ENCODE data around the gene PTRH1. TPM values are rescaled to one million over a fixed set of nuclear protein-coding genes. Genes with fewer than 3 reads are reported as not detected.

Gene PTRH1
- total RNA-seq, 2 experiments from 2014 or later: 20.9 to 22.7 TPM

- POLR2A ChIA-PET: no interaction called here
- Mint-ChIP-seq H3K36me3 (no peaks in the 10 kb centered on the region), H3K9me3 (no peaks in the 10 kb centered on the region), H3K4me3 (no peak overlapping the region), H3K4me1 (ENCODE audit: low read depth) (peaks cover 23% of the 10 kb centered on the region), H3K27me3 (no peaks in the 10 kb centered on the region), H3K27ac (no peak overlapping the region)
- intact Hi-C loops (cut with micrococcal nuclease): no loop called here
- CTCF ChIA-PET: interaction anchor here (1.1 to 2.2 kb wide), 2 partner anchors 18 to 218 kb away, joined by 4 read pairs; no protein-coding TSS in a partner anchor
- no peak for DNase-seq
Measured at GRCh38 chr9:127703289-127703946, 12.0 kb downstream of the PTRH1 start.

GRCh38 chr9:127700594-127701255 is 14.7 kb downstream of the PTRH1 start:
- no peaks in the 10 kb centered on the region for H3K27me3 Mint-ChIP-seq
- CTCF ChIA-PET: interaction anchor here (1.1 to 1.5 kb wide), 2 partner anchors 34 to 92 kb away, joined by 3 to 5 read pairs; partner anchors contain the start of gene TOR2A
- H3K4me3 Mint-ChIP-seq: no peak overlapping the region
- intact Hi-C loops (cut with micrococcal nuclease): no loop called here
- DNase-seq: no peak
- POLR2A ChIA-PET: no interaction called here
- no peak overlapping the region for H3K27ac Mint-ChIP-seq
- no peaks in the 10 kb centered on the region for H3K36me3 Mint-ChIP-seq
- no peaks in the 10 kb centered on the region for H3K9me3 Mint-ChIP-seq
- H3K4me1 Mint-ChIP-seq (ENCODE audit: low read depth): peaks cover 15% of the 10 kb centered on the region

DNA sequence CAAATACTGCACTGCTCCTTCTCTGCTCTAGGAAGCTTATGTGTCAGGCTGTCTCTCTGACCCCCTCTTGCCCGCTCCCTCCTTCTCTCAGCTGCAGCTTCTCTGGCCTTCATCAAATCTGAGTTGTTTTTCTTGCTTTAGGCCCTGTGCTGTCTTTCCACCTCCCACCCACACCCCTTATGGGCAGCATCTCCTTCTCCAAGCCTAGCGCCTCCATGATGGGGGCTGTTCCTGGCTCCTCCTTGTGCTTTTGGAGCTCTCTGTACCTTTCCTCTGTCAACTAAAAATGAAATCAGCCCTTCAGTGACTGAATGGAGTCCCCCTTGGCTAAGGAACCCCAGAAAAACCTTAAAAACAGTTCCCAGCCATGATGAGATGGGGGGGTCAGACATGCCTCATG is 15.3 kb downstream of the PTRH1 start:
- ChIA-PET CTCF (interaction anchor here (0.6 to 1.5 kb wide), 3 partner anchors 31 to 92 kb away, joined by 3 to 5 read pairs (median 3); partner anchors contain the start of gene TOR2A), POLR2A (no interaction called here)
- intact Hi-C loops (cut with micrococcal nuclease): no loop called here

GRCh38 chr9:127698985-127699670 is 16.3 kb downstream of the PTRH1 start:
- CTCF ChIA-PET: interaction anchor here (0.8 to 1.1 kb wide), 2 partner anchors 36 to 170 kb away, joined by 3 to 4 read pairs; partner anchors contain the start of gene TOR2A
- Mint-ChIP-seq H3K9me3 (no peaks in the 10 kb centered on the region), H3K27ac (peak overlapping the region; percentile 41), H3K36me3 (no peaks in the 10 kb centered on the region), H3K4me3 (peak overlapping the region; percentile 73), H3K27me3 (no peaks in the 10 kb centered on the region), H3K4me1 (ENCODE audit: low read depth) (peaks cover 15% of the 10 kb centered on the region)
- POLR2A ChIA-PET: no interaction called here
- intact Hi-C loops (cut with micrococcal nuclease): loop anchor here (1.0 kb wide), 1 partner anchor 16 kb away; the partner anchor contains the start of gene PTRH1
- DNase-seq: peak; percentile 94

More for the DNA sequence above, 15.3 kb downstream of the PTRH1 start:
- Mint-ChIP-seq H3K27ac (no peak overlapping the region), H3K9me3 (no peaks in the 10 kb centered on the region), H3K4me1 (ENCODE audit: low read depth) (peaks cover 15% of the 10 kb centered on the region), H3K27me3 (no peaks in the 10 kb centered on the region), H3K4me3 (no peak overlapping the region), H3K36me3 (no peaks in the 10 kb centered on the region)
- DNase-seq: no peak

DNA sequence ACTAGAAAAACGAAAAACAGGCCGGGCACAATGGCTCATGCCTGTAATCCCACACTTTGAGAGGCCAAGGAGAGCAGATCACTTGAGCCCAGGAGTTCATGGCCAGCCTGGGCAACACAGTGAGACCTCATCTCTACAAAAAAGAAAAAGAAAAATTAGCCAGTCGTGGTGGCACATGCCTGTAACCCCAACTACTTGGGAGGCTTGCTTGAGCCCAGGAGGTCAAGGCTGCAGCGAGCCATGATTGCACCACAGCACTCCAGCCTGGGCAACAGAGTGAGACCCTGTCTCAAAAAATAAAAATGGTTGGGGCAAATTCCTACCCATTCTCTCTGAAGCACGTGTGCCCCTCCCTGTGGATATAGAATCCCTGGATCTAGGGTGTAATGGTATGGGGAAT is 17.1 kb downstream of the PTRH1 start:
- peaks cover 3% of the 10 kb centered on the region for H3K36me3 Mint-ChIP-seq
- intact Hi-C loops (cut with micrococcal nuclease): no loop called here
- H3K9me3 Mint-ChIP-seq: no peaks in the 10 kb centered on the region
- ChIA-PET CTCF (no interaction called here), POLR2A (no interaction called here)
- no peak overlapping the region for H3K4me3 Mint-ChIP-seq
- peaks cover 15% of the 10 kb centered on the region for H3K4me1 Mint-ChIP-seq (ENCODE audit: low read depth)
- no peak overlapping the region for H3K27ac Mint-ChIP-seq
- no peak for DNase-seq
- H3K27me3 Mint-ChIP-seq: no peaks in the 10 kb centered on the region

GRCh38 chr9:127697575-127697974 is 17.9 kb downstream of the PTRH1 start:
- ChIA-PET POLR2A (no interaction called here), CTCF (interaction anchor here (1.3 kb wide), 1 partner anchor 37 kb away, joined by 4 read pairs; the partner anchor contains the start of gene TOR2A)
- Mint-ChIP-seq H3K27ac (no peak overlapping the region), H3K36me3 (peaks cover 3% of the 10 kb centered on the region), H3K27me3 (no peaks in the 10 kb centered on the region), H3K4me1 (ENCODE audit: low read depth) (peaks cover 15% of the 10 kb centered on the region), H3K4me3 (no peak overlapping the region), H3K9me3 (no peaks in the 10 kb centered on the region)
- intact Hi-C loops (cut with micrococcal nuclease): no loop called here
- no peak for DNase-seq

DNA sequence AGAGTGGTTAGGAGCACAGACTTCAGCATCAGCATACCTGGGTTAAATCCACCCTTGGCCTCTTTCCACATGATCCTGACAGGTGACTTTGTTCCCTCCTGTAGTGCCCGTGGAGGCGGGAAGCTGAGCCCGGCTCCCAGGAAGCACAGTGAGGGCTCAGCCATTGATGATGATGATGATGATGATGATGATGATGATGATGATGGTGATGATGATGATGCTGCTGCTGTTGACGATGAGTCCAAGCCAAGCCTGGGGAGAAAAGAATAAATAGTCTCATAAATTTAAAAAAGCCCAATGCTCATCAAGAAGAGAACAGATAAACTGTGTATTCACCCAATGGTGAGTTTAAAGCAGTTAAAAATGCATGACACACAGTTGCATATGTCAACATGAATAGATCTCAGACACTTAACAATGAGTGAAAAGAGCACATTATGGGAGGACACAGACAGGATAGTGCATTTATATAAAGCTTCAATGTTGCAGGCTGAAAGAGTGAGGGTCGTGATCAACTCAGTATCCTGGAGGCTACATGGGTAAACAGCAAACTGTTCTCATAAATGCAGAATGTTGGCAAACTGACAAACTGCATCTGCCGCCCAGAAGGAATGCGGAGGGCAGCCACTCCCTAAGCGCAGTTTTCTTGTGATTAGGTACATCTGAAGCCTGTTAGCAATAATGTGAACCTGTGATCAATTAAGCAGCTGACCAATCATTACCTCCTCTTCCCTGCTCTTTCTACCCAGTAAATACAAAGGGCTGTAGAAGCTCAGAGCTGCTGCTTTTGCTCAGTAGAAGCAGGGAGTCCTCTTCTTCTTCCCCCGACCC is 20.4 kb downstream of the PTRH1 start:
- no peak for DNase-seq
- no peaks in the 10 kb centered on the region for H3K9me3 Mint-ChIP-seq
- H3K27me3 Mint-ChIP-seq: no peaks in the 10 kb centered on the region
- peaks cover 12% of the 10 kb centered on the region for H3K4me1 Mint-ChIP-seq (ENCODE audit: low read depth)
- H3K27ac Mint-ChIP-seq: no peak overlapping the region
- H3K36me3 Mint-ChIP-seq: peaks cover 7% of the 10 kb centered on the region
- no peak overlapping the region for H3K4me3 Mint-ChIP-seq
- intact Hi-C loops (cut with micrococcal nuclease): no loop called here
- ChIA-PET CTCF (interaction anchor here (1.6 kb wide), 1 partner anchor 40 kb away, joined by 7 read pairs; the partner anchor contains the start of gene TOR2A), POLR2A (no interaction called here)

GRCh38 chr9:127693697-127694096 is 21.8 kb downstream of the PTRH1 start:
- no peak overlapping the region for H3K27ac Mint-ChIP-seq
- ChIA-PET POLR2A (no interaction called here), CTCF (interaction anchor here (1.6 kb wide), 1 partner anchor 41 kb away, joined by 7 read pairs; the partner anchor contains the start of gene TOR2A)
- intact Hi-C loops (cut with micrococcal nuclease): no loop called here
- no peak overlapping the region for H3K4me3 Mint-ChIP-seq
- no peaks in the 10 kb centered on the region for H3K9me3 Mint-ChIP-seq
- no peak for DNase-seq
- H3K27me3 Mint-ChIP-seq: no peaks in the 10 kb centered on the region
- no peaks in the 10 kb centered on the region for H3K4me1 Mint-ChIP-seq (ENCODE audit: low read depth)
- peaks cover 7% of the 10 kb centered on the region for H3K36me3 Mint-ChIP-seq

DNA sequence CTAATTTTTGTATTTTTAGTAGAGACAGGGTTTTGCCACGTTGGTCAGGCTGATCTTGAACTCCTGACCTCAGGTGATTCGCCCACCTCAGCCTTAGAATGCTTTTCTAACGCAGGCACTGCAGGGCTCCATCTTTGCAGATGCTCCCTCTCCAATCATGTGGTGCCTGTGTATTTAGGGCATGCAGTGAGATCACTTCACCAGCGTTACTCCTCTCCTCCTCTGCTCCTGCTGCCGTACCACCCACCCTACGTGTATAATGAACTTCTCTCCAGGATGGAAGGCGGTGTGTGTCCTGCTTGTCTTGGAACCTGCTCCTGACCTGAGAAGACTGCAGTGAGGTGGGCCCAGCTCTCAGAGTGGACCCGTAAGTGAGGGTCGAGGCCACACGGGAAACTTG is 22.3 kb downstream of the PTRH1 start:
- Mint-ChIP-seq H3K27ac (no peak overlapping the region), H3K4me3 (no peak overlapping the region), H3K9me3 (no peaks in the 10 kb centered on the region), H3K4me1 (ENCODE audit: low read depth) (no peaks in the 10 kb centered on the region), H3K27me3 (no peaks in the 10 kb centered on the region), H3K36me3 (peaks cover 7% of the 10 kb centered on the region)
- DNase-seq: no peak
- ChIA-PET POLR2A (no interaction called here), CTCF (no interaction called here)
- intact Hi-C loops (cut with micrococcal nuclease): no loop called here

DNA sequence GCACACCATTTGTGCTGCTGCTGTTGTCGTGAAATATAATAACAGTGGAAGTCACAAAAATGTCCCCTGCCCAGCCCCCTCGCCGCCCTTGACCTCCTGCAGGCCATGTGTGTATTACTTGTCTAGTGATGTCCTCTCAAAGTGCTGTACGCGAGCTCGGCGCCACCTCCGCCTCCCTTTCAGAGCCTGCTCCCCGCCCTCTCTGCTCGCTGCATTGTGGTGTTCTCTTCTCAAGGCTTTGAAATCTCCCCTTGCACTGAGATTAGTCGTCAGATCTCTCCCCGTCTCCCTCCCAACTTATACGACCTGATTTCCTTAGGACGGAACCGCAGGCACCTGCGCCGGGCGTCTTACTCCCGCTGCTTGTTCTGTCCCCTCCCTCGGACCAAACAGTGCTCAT is 23.4 kb downstream of the PTRH1 start:
- ChIA-PET CTCF (no interaction called here), POLR2A (no interaction called here)
- no peak for DNase-seq

GRCh38 chr9:127690735-127691134 is 24.7 kb downstream of the PTRH1 start:
- ChIA-PET POLR2A (no interaction called here), CTCF (interaction anchor here (1.6 kb wide), 1 partner anchor 179 kb away, joined by 4 read pairs; no protein-coding TSS in a partner anchor)
- Mint-ChIP-seq H3K4me3 (no peak overlapping the region), H3K27ac (no peak overlapping the region), H3K27me3 (no peaks in the 10 kb centered on the region), H3K9me3 (no peaks in the 10 kb centered on the region), H3K36me3 (peaks cover 7% of the 10 kb centered on the region), H3K4me1 (ENCODE audit: low read depth) (no peaks in the 10 kb centered on the region)
- DNase-seq: no peak
- intact Hi-C loops (cut with micrococcal nuclease): no loop called here

More for the DNA sequence above, 23.4 kb downstream of the PTRH1 start:
- no peaks in the 10 kb centered on the region for H3K4me1 Mint-ChIP-seq (ENCODE audit: low read depth)
- no peak overlapping the region for H3K4me3 Mint-ChIP-seq
- intact Hi-C loops (cut with micrococcal nuclease): no loop called here
- H3K9me3 Mint-ChIP-seq: no peaks in the 10 kb centered on the region
- H3K27me3 Mint-ChIP-seq: no peaks in the 10 kb centered on the region
- H3K36me3 Mint-ChIP-seq: peaks cover 7% of the 10 kb centered on the region
- no peak overlapping the region for H3K27ac Mint-ChIP-seq

Data from activated CD4-positive, alpha-beta memory T cell treated with anti-CD3 and anti-CD28 coated beads for 36 hours (primary cell).